Coronary artery (tissue), 2 donors: ENCODE data around the gene RALGAPB.
A peak's percentile ranks its signal among the peaks of the same experiment; 100 is the strongest.
"Not testable (repeated sequence)": the region's sequence is repeated elsewhere in the genome, so short reads cannot be mapped to it uniquely, and the experiment has no call there.

Source experiments
- DNase-seq: peaks from one replicate; pipeline ENCODE4 v3.0.0-alpha.2; 2017; ENCODE audit warnings: low spot score
- H3K27ac ChIP-seq, 2 donors: fragments of 200-600 bp; sonication (generic); one replicate each; pipeline ENCODE4 v1.5.1; 2016 to 2019
- H3K4me3 ChIP-seq: fragments of 200-600 bp; sonication (generic); 2 replicates; pipeline ENCODE4 v1.5.1; 2016; ENCODE audit warnings: mild to moderate bottlenecking, moderate library complexity
- TF ChIP-seq, protein P1 (sequence below): fragments of 200-600 bp; sonication (generic); IDR thresholded peaks from one replicate; pipeline ENCODE4 v1.5.1; 2019; ENCODE audit warnings: antibody characterized with exemption

RALGAPB gene

DNA sequence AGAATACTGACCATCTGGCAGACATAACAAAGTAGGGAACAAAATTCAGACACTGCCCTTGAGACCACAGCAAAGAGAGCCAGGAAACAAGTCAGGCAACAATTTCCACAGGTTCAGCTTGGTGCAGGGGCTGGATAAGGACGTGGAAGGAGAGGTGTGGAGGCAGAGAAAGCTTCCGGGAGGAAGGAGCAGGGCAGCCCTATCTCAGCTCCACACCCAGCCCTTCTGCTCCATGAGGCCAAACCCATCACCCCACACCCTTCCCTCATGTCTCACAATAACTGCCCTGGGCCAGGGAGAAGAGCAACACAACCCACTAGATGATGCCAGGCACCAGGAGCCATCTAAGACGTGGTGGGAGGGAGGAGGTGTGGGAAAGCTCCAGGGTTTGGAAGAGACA is 43.3 kb upstream of the RALGAPB start:
- Histone ChIP-seq H3K4me3 (no peak overlapping the region), H3K27ac (no peak overlapping the region)
- no peak for DNase-seq
- TF ChIP-seq, protein P1, sequence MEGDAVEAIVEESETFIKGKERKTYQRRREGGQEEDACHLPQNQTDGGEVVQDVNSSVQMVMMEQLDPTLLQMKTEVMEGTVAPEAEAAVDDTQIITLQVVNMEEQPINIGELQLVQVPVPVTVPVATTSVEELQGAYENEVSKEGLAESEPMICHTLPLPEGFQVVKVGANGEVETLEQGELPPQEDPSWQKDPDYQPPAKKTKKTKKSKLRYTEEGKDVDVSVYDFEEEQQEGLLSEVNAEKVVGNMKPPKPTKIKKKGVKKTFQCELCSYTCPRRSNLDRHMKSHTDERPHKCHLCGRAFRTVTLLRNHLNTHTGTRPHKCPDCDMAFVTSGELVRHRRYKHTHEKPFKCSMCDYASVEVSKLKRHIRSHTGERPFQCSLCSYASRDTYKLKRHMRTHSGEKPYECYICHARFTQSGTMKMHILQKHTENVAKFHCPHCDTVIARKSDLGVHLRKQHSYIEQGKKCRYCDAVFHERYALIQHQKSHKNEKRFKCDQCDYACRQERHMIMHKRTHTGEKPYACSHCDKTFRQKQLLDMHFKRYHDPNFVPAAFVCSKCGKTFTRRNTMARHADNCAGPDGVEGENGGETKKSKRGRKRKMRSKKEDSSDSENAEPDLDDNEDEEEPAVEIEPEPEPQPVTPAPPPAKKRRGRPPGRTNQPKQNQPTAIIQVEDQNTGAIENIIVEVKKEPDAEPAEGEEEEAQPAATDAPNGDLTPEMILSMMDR = no peak

DNA sequence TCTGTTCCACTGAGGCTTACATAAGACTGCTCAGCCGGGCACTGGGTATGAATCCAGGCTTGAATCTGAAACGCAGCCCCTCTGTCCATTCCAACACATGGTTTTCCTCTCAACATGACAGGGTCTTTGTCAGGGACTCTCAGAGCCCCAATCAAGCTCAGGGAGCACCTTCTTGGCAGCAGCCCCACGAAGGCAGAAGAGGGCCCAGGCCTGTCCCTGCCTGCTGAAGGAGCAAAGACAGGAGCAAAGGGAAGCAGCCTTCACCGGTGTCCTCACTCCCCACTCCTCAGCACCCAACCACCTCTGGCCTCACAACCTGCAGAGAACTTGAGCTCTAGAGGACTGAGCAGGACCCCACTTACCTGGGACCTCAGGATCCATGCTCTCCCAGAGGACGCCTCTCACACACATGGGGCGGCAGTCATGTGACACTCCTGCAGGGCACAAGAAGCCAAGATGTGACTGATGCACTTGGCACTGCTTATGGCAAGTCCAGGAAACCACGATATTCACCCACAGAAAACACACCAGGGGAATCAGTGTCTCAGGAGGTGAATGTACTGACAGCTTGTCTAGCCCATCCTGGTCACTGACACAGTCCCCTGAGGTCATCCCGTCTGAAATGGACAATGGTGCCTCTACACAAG is 41.8 kb upstream of the RALGAPB start:
- H3K27ac ChIP-seq = no peak overlapping the region

DNA sequence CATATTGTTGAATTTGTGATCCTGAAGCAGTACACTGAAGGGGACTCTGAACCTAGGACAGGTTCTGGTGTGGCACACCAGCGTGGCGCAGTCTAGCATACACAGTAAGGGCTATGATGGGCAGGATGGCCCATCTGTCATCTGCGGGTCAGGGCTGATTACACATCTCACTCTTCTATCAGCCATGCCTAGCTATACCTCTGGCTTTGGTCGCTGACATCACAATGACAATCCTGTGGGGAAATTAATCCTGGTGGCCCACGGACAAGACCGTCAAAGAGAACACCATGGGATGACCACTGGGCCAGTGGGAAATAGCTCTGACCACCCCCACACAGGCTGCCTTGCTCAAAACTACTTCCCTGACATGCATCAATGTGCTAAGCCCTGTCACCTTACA is 40.4 kb upstream of the RALGAPB start:
- no peak for DNase-seq
- Histone ChIP-seq H3K4me3 (peak overlapping the region; percentile 9), H3K27ac (no peak overlapping the region)
- TF ChIP-seq, protein P1 = no peak

More for the DNA sequence above, 41.8 kb upstream of the RALGAPB start:
- no peak overlapping the region for H3K4me3 ChIP-seq
- TF ChIP-seq, protein P1 = no peak
- no peak for DNase-seq

DNA sequence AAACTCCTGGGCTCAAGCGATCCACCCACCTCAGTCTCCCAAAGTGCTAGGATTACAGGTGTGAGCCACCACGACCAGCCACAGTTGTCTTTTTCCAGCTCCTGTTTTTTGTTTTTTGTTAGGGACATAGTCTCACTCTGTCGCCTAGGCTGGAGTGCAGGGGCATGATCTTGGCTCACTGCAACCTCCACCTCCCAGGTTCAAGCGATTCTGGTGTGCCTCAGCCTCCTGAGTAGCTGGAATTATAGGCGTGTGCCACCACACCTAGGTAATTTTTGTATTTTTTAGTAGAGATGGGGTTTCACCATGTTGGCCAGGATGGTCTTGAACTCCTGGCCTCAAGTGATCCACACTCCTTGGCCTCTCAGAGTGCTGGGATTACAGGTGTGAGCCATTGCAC is 39.8 kb upstream of the RALGAPB start:
- not testable (repeated sequence) for H3K4me3 ChIP-seq, H3K27ac ChIP-seq, DNase-seq

DNA sequence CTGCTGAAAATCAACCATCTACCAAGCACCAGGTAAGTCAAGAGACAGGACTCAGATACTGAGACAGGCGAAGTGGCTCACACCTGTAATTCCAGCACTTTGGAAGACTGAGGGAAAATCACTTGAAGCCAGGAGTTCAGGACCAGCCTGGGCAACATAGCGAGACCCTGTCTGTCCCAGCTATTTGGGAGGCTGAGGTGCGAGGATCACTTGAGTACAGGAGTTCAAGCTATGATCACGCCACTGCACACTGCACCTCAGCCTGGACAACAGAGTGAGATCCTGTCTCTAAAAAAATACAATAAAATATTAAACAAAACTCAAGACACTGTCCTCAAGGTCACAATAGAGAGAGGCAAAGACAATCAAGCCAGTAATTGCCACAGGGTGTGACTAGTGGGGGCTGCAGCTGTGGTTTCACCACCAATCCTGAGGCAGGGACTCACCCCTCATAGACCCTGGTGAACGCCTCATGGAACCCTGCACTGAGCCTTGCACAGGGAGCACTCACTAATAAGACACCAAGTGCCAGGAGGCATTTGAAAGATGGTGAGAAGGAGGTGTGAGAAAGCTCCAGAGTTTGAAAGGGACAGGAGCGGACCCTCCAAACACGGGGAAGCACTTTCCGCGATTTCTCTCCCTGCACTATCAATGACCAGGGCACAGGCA is 39.2 kb upstream of the RALGAPB start:
- peak overlapping the region; percentile 81 for H3K4me3 ChIP-seq
- TF ChIP-seq, protein P1 = no peak
- H3K27ac ChIP-seq = no peak overlapping the region
- no peak for DNase-seq

DNA sequence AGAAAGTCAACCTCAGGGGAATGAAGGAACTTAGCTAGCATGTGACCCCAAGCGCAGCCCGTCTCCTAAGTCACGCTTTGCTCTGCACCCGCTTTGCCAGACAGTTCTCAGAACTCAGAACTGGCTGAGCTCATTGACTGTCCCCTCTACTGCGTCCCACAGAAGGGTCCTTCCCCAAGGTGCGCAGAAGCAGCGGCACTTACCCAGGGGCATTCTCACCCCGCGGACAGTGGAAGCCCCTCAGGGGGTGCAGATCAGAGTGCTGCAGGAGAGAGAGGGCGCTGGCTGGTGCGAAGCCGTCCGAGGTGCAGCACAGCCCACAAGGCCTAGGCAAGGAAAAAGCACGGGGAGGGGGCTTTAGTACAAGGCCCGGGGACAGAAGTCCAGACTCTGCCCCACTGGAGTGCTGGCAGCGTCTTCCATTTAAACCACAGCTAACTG is 38.3 kb upstream of the RALGAPB start:
- TF ChIP-seq, protein P1 = no peak
- H3K27ac ChIP-seq = peak overlapping the region; percentile 41 to 87
- H3K4me3 ChIP-seq = peak overlapping the region; percentile 81
- DNase-seq = no peak

DNA sequence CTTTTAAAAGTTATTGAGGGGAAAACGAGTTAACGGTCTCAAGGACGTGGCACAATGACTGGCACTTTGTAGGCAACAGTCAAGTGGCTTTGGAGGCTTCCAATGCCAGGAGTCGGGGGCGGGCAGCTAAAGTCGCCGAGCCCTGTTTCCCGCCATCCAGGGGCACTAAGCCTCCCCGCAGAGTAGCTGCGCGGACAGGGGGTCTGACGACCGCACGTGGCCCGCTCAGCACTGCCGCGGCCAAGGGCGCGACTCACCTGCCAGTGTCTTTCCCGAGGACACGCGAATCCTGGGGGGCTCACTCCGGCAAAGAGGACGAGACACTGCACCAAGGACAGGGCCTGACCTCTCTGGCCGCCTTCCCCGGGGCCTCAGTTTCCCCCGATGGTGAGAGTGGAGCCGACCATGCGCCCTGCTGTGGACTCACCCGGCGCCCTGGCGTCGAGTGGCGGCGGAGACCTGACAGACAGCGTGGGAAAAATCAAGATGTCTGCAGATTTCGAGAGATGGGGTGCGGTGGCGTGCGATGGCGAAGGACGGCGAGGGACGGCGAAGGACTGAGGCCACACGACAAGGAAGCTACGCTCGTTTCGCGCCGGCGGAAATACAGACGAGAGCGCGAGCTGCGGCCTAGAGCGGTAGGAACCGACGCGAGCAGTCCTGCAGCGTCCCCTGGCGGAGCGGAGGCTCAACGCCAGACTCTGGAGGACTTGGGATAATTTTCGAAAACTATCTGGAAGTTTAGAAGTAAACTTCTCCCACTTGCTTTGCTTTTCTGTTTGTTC is 37.7 kb upstream of the RALGAPB start, which contains the start of gene SNHG17:
Gene SNHG17 (minus strand): TSS at position 559 of the 785 bp plus-strand sequence.
- TF ChIP-seq, protein P1 = peak; percentile 98
- peak; percentile 88 for DNase-seq
- Histone ChIP-seq H3K4me3 (peak within 1 kb of the TSS; percentile 81), H3K27ac (peak within 1 kb of the TSS; percentile 41 to 87)
